ENCODE measurements around the gene ST7.

DNA sequence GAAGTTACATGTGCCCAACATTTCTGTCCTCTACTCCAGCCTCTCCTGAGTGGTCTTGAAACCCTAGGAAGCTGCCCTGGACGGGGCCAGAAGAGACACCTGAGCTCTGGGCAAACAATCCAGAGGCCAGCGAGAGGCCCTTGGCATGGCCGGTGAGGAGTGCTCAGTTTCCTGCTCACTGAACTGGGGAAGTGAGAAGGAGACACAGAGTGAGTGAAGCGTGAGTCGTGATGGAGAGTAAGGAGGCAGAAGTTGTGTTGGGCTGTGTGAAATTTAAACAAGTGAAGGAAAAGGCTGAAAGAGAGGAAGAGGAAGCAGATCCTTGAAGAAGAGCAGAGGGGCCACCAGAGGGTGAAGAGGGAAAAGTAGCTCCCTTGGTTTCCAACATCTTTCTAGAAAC lies 296.4 kb downstream of the ST7 start:
- TF ChIP-seq ATAD3A (CRISPR knock-in tag; IDR thresholded peaks at IDR 0.05) (no peak), NCOA2 (CRISPR knock-in tag; IDR thresholded peaks at IDR 0.05) (no peak), ZNF780A (CRISPR knock-in tag; IDR thresholded peaks at IDR 0.05) (no peak), ZNF564 (CRISPR knock-in tag; IDR thresholded peaks at IDR 0.05) (no peak), DPF2 (CRISPR knock-in tag; IDR thresholded peaks at IDR 0.05; ENCODE audit: borderline replicate concordance, low read depth) (no peak), EP300 (IDR thresholded peaks at IDR 0.05; ENCODE audit: low read depth in 2 of 2, low read length in 2 of 2) (no peak), EP300 (CRISPR knock-in tag; IDR thresholded peaks at IDR 0.05; ENCODE audit: borderline replicate concordance) (no peak), MAZ (IDR thresholded peaks at IDR 0.05; ENCODE audit: borderline replicate concordance, low read depth, low read length) (no peak), MAZ (CRISPR knock-in tag; IDR thresholded peaks at IDR 0.05; ENCODE audit: low read depth) (no peak), NR1H2 (CRISPR knock-in tag; IDR thresholded peaks at IDR 0.05; ENCODE audit: borderline replicate concordance, low read depth) (no peak)
- TF ChIP-seq, protein P1, sequence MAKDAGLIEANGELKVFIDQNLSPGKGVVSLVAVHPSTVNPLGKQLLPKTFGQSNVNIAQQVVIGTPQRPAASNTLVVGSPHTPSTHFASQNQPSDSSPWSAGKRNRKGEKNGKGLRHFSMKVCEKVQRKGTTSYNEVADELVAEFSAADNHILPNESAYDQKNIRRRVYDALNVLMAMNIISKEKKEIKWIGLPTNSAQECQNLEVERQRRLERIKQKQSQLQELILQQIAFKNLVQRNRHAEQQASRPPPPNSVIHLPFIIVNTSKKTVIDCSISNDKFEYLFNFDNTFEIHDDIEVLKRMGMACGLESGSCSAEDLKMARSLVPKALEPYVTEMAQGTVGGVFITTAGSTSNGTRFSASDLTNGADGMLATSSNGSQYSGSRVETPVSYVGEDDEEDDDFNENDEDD (CRISPR knock-in tag; IDR thresholded peaks at IDR 0.05; ENCODE audit: borderline replicate concordance), result no peak
